Ecto neural progenitor cell (in vitro differentiated cells): Measurements from ENCODE around the gene C19orf47.

Experiments
- DNase-seq: peaks from one replicate; pipeline ENCODE4 v3.0.0-alpha.2; 2018; ENCODE audit warnings: low spot score

The C19orf47 gene

DNA sequence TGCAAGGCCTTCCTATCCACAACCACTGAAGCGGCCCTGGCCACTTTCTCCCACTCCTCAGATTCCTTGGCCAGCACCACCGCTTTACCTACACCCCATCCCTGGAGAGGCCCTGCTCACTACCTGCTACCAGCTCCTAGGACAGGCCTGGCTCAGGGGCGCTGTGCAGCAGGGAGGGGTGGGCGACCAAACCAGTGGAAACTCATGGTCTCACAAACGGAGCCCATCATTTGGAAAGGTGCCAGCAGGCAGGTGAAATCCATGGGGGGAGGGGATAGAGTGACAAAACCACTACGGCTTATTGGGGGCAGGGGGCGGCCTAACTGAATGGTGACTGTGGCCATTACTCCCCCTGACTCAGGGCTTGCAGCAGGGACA lies 27.6 kb downstream of the C19orf47 start:
- DNase-seq, result no peak

DNA sequence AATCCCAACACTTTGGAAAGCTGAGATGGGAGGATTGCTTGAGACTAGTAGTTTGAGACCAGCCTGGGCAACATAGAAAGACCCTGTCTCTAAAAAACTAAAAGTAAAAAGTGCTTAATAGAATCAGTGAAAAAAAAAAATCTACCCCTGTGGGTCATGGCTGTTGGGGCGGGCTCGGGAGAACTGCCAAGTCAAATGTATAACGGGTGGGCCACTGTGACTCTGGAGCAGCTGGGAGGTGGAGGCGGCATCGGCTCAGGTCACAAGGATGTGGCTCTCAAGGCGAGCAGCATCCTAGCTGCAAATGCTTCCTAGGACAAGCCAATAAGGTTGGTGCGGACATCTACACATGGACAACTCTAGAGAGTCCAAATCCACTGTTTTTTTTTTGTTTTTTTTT lies 30.9 kb downstream of the C19orf47 start:
- DNase-seq, result no peak

DNA sequence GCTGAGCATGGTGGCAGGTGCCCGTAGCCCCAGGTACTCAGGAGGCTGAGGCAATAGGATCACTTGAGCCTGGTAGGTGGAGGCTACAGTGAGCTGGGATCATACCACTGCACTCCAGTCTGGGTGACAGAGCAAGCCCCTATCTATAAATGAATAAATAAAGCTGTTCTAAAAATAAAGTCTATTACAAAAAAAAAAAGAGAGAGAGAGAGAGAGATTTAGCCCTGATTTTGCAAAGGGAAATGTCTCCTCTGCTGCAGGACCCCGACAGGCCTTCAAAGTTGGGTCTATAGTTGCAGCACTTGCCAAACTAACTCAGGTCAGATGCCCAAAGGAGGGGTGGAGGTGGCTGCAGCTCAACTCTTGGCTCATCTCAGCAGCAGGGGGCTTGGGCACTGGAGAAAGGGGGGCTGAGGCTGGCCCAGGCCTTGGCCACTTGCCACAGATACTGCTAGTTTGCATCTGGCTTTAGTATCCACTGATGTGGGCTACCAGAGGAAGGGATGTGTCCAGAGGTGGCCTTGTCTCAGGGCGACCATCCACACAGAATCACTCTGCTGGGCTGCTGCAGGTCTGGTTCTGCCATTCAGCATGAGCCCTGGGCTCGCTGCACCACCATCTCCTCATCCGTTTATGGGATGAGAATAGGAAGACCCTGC lies 32.3 kb downstream of the C19orf47 start:
- no peak for DNase-seq

DNA sequence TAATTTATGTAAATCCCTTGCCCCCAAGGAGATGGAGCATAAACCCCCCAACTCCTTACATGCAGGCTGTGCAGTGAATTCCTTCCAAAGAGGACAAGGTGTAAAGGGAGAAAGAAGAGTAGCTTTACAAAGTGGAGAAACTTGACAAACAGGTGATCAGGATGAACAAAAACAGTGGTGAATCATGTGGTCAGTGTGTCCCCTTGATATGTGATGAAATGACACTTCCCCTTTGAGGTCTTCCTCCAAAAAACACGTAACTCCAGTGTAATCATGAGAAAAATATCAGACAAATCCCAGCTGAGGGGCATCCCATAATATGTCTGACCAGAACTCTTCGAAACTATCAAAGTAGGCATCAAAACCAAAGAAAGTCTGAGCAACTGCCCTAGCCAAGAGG lies 33.5 kb downstream of the C19orf47 start:
- DNase-seq, result no peak

DNA sequence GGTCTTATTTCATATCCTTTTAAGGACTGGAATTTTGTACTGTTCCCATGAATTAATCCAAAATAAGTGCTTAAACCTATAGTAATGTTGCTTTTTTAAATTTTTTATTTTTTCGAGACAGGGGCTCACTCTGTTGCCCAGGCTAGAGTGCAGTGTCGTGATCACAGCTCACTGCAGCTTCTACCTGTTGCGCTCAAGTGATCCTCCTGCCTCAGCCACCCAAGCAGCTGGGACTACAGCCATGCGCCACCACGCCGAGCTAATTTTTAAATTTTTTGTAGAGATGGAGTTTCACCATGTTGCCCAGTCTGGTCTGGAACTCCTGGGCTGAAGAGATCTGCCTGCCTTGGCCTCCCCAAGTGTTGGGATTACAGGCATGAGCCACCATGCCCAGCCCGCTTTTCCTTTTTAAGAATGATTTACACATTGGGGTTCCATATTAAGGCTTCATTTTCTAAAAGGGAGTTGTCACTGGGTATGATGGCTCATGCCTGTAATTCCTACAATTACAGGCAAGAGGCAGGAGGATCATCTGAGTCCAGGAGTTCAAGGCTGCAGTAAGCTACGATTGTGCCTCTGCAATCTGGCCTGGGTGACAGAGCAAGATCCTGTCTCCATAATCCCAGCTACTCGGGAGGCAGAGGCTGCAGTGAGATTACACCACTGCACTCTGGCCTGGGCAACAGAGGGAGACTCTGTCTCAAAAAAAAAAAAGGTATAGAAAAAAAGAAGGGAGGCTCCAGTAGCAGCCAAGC lies 34.8 kb downstream of the C19orf47 start:
- DNase-seq, result no peak

DNA sequence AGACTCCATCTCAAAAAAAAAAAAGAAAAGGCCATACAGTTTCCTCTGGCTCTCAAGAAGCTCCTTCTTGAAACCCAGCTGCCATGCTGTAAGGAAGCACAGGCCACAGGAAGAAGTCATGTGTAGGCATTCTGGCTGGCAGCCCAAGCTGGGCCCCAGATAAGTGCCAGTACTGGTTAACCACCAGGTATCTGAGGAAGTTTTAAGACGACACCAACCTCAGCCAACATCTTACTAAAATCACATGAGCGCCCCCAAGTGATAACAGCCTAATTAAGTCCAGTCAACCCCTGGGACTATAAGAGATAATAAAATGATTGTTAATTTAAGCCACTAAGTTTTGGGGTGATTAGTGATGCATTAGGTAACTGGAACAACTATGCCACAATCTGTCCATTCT lies 35.7 kb downstream of the C19orf47 start:
- no peak for DNase-seq

DNA sequence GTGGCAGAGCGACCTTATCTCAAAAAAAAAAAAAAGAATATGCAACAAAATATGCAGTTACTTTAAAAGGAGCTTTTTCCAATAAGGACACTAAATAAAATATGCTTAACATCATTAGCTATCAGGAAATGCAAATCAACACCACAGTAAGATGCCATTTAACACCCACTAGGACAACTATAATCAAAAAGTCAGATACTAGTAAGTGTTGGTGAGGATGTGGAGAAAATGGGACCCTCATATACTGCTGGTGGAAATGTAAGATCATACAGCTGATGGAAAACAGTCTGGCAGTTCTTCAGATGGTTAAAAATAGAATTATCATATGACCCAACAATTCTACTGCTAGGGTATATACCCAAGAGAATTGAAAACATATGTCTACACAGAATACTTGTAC lies 38.5 kb downstream of the C19orf47 start:
- DNase-seq, result no peak

DNA sequence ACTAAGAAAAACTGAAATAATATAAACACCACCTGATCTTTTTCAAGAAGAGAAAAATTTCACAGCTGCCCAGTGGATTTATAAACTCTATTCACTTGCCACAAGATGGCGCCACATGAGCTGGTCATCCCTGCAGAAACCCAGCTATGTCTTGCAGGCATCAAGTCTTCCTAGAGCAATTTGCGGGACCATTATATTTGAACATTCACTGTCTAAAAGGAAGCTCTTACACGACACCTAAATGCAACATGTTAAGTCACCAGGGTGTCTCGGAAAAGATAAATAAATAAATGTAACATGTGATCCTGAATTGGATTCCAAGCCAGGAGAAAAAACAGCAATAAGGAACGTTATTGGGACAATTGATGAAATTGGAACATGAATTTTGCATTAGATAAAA lies 42.8 kb downstream of the C19orf47 start:
- peak; percentile 73 for DNase-seq

DNA sequence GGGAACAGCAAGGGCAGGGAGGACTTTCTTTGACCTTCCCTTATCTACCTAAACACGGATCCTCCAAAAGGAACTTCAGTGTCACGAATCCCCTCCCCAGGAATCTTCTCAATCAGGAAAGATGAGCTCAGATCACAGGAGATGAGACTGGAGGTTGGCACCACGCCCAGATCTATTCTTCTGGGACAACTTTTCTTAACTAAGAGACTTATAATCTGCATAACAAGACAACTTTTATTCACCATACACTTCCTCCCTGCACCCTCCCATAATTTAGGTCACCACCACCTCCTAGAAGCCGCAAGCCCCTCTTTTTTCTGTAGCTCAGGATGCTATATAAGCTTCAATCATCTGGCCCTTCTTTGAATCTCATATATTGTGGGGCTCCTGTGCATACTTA lies 43.9 kb downstream of the C19orf47 start:
- no peak for DNase-seq

DNA sequence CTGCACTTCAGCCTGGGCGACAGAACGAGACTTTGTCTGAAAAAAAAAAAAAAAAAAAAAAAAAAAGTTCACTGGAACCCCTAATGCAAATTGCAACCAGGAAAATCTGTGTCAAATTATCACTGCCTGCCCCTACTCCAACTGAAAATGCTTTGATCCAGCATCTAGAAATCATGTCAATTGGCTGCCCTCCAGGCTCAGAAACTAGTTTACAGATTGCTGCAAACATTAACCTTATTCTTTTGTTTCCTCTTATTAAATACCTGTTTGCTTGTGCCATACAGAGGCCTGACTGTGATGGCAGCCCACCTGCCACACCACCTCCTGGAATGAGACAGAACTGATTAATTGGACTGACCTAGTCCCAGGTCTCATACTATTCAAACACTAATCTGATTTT lies 44.4 kb downstream of the C19orf47 start:
- DNase-seq, result no peak

DNA sequence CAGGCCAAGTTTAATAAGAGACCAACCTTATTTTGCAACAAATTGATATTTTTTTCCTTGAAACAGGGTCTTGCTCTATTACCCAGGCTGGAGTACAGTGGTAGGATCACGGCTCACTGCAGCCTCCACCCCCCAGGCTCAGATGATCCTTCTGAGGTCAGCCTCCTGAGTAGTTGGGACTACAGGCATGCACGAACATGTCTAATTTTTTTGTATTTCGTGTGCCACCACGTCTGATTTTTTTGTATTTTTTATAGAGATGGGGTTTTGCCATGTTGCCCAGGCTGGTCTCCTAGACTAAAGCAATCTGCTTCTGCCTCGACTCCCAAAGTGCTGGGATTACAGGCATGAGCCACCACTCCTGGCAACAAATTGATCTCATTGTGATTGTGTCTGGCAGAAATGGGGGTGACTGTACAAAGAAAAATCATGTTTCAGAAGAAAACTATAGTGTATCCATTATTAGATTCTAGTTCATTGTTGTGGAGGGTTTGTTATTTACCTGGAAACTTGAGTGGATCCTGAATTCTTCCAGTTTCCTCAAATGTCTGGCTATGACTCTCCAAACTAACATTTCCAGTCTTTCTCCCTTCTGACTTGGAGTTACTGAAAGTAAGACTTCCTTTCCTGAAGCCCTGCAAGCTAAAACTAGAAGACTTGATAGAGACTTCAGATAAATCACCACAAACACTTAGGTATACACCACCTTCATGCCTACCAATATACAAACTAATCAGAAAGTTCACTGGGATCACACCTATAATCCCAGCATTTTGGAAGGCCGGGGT lies 45.8 kb downstream of the C19orf47 start:
- DNase-seq, result no peak

DNA sequence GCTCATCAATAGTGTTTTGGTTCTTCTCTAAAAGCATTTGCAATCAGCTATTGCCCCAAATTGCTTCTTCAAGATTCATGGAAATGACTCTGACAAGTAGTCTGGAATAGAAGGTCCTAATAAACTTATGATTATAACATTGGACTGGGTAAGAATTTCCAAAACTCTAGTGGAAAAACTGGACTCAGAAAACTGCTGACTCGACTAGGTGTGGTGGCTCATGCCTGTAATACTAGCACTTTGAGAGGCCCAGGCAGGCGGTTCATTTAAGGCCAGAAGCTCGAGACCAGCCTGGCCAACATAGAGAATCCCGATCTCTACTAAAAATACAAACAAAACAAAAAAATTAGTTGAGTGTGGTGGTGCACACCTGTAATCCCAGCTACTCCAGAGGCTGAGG lies 47.5 kb downstream of the C19orf47 start:
- DNase-seq, result no peak

DNA sequence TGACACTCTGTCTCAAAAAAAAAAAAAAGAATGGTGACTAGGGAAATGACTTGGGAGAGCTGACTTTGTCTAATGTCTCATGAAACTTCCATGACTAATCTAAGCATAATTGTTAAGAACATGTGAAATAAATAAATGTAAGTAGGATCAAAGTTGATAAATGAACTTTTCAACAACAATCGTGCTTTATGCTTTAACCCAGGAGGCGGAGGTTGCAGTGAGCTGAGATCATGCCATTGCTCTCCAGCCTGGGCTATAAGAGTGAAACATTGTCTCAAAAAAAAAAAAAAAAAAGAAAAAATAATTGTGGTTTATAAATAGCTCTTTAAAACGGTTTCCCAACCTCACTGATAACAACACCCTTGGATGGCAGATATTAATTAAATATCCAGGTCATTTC lies 50.2 kb downstream of the C19orf47 start:
- DNase-seq, result no peak

DNA sequence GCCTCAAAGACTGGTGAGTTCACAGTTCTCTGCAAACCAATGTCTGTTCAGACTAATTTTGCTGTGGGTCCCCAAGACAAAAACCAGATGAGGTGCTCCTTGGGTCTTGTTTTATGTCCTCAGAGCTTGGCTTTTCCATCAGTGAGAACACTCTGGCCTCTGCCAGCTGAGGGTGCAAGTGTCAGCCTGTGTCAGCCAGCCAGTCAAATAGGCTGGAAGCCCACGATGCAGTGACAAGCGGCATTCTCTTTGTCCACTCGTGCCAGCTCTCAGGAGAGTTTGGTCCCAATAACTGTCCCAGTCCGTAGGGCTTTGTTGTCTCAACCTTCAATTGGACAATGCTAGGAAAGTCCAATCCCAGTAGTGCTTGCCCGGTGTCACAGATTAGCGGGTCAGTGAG lies 53.6 kb downstream of the C19orf47 start:
- no peak for DNase-seq

DNA sequence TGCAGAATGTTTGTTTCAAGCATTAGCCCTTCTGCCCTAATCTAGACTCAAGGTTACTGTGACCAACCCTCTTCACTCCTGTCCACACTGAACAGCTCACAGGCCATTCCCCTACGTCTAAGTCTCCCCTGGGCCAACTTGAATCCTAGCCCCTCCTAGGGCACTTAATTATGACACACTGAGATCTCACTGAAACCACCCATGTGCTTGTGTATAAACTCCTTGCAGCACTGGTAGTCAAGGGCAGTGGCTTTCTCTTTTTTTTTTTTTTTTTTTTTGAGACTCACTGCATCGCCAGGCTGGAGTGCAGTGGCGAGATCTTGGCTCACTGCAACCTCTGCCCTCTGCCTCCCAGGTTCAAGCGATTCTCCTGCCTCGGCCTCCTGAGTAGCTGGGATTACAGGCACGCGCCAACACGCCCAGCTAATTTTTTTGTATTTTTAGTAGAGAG lies 61.2 kb downstream of the C19orf47 start:
- DNase-seq, result no peak

DNA sequence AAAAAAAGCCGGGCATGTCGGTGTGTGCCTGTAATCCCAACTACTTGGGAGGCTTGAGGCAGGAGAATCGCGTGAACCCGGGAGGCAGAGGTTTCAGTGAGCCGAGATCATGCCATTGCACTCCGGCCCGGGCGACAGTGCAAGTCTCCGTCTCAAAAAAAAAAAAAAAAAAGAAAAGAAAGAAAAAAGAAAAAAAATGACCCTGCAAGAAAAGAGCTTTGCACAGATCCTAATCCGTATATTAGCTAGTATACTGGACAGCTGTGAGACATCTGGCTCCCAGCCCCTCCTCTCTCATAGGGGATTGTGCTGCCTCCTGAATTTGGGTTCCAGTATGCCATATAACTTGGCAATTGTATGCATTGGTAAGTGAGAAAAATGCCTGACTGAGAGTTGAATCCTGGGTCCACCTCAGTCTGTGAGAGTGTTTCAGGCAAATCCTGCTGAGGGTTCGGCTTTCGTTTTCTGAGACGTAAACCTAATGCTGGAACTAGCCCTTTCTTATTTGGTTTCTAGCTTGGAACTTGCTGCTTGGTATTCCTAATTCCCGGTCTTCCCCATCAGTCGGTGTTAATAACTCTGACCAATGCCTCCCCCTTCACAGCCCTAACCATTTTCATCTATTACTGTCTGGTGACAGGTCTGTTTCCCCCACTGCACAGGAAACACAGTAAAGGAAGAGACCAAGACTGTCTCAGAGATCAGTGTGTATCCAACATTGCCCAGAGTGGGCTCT lies 61.8 kb downstream of the C19orf47 start:
- no peak for DNase-seq

DNA sequence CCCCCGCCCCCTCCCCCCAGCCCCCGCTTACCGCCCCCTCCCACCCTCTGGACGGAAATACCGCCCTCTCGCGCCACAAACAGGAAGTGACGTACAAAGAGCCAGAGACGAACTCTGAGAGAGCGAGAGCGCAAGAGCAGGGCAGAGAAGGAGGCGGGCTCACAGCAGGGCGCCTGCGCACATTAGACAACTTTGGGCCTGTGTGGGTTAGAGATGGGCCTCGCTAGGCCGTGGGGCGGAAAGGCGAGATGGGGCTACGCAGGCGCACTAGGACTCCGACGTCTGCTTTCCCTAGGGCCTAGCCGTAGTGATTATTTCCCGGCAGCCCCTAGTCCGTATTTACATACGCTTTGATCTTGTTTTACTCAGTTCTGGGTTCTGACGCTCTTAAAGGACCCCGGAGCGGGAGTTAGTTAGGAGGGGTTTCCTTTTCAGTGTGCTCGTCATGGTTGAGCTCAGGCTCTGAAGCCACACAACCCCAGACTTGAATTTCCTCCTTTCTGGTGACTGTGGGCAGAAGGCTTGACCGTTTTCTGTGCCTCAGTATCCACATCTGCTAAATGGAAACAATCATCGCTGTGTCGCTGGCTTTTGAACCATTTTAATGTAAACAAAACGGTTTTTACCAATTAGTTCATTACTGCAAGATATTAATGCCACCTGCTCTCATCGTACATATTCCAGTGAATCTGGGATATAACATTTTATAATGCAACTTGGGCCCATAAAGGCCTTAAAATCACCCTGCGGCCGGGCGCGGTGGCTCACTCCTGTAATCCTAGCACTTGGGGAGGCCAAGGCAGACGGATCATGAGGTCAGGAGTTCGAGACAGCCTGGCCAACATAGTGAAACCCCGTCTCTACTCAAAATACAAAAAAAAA lies 62.6 kb downstream of the C19orf47 start:
- peak; percentile 99 for DNase-seq

DNA sequence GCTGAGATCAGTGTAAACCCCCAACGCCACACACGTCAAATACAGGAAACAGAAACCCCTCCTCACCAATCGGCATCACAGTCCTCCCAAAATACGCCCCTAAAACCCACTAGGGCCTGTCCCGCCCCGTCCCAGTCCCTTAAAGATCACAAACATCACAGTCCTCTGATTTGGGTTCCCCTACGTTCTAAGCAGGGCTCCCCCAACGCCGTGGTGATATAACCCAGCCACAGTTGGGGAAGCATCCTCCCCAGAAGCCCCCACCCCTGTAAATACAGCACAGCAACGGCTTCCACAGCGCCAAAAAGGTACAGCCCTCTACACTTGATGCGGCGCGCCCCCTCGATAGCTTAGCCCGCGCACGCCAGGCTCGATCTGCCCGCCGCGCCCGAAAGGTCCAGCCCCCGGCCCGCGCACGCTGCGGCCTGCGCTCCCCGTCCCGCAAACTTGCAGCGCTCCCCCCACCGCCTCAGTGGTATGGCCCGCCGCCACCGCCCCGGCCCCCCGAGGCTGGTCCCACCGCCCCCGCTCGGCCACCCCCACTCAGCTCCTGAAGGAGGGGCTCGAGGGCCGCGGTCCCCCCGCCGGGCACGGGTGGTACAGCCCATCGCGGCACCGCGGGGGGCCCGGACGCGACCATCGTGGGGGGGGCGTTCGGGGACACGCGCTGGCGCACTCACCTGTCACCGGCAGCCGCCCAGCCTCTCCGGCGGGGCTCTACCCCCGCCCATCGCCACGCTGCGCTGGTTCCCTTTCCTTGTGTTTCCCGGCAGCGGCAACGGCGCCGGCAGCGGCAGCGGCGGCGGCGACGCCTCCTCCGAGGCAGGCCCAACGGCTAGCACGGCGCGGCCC lies 63.5 kb downstream of the C19orf47 start, which contains the start of gene AKT2:
TSS of gene AKT2 (minus strand) at position 845 of the 852 bp plus-strand sequence. CDS start 20,078 bp downstream, outside the sequence.
- peak; percentile 95 for DNase-seq

DNA sequence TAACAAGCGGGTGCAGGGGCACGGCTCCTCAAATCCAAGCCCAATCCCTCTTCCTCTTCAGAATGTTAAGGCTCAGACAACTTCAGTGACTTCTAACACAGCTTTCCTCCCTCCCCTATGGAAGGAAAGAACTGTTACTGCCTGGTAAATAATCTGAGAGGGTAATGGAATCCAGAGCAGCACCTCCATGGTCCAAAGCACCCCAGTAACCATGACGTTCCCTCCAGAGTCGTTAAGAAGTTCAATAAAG lies 64.0 kb downstream of the C19orf47 start:
- no peak for DNase-seq

DNA sequence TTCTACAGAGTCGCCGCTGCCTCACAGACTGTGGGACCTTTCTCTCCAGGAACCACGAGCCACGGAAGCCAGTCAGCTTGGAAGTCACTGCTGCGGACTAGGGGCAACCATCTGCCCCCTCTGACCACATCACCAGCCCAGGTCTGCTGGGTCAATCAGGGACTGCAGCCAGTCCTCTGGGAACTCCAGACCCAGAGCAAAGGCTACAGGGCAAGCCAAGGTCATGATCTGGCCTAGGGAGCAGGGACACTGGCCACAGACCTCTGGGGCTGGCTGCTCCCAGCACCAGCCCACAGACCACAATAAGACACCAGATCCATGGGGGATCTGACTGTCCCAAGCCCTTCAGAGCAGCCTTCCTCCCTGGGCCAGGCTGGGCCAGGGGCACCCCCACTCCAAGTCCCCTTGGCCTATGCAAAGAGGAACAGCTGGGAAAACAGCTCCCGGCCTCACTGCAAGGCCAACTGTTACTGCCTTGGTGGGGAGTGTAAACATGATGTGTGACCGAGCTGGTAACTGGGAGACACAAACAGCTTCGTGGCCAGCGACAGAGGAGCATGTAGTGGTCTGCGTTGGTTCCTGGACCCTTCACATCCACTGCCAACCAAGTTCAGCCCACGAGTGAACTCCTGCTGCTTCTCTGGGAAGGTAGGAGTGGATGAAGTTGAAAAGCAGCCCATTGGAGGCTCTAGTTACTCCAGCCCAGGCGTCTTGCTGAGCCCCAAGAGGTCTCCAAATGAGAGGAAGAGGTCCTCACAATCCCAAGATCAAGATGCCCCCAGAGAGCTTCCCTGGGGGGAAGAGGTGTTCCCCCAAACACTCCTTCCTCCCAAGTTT lies 64.6 kb downstream of the C19orf47 start:
- no peak for DNase-seq
